AG09309 (cell line): ENCODE results near the gene LARGE2.
A peak's percentile ranks its signal among the peaks of the same experiment; 100 is the strongest.

ENCODE experiments used
- DNase-seq: peaks from one replicate; pipeline ENCODE4 v3.0.0-alpha.2; 2010; ENCODE audit warnings: low read depth
- H3K4me3 ChIP-seq: 2 replicates; pipeline ENCODE4 v1.5.1; 2011; ENCODE audit warnings: mild to moderate bottlenecking, low read depth, low read length, moderate library complexity; ENCODE audit not compliant: control insufficient read depth
- TF ChIP-seq, protein P1 (sequence below): IDR thresholded peaks from 2 replicates; pipeline ENCODE4 v1.5.1; 2011; ENCODE audit warnings: mild to moderate bottlenecking, low read depth, low read length, inconsistent platforms; ENCODE audit not compliant: insufficient read depth, control insufficient read depth; ENCODE audit errors: missing control alignments

LARGE2 gene

GRCh38 chr11:45917286-45917622, 5.2 kb upstream of the LARGE2 start:
- no peak for DNase-seq
- TF ChIP-seq, protein P1, sequence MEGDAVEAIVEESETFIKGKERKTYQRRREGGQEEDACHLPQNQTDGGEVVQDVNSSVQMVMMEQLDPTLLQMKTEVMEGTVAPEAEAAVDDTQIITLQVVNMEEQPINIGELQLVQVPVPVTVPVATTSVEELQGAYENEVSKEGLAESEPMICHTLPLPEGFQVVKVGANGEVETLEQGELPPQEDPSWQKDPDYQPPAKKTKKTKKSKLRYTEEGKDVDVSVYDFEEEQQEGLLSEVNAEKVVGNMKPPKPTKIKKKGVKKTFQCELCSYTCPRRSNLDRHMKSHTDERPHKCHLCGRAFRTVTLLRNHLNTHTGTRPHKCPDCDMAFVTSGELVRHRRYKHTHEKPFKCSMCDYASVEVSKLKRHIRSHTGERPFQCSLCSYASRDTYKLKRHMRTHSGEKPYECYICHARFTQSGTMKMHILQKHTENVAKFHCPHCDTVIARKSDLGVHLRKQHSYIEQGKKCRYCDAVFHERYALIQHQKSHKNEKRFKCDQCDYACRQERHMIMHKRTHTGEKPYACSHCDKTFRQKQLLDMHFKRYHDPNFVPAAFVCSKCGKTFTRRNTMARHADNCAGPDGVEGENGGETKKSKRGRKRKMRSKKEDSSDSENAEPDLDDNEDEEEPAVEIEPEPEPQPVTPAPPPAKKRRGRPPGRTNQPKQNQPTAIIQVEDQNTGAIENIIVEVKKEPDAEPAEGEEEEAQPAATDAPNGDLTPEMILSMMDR = no peak
- peak overlapping the region; percentile 90 for H3K4me3 ChIP-seq

DNA sequence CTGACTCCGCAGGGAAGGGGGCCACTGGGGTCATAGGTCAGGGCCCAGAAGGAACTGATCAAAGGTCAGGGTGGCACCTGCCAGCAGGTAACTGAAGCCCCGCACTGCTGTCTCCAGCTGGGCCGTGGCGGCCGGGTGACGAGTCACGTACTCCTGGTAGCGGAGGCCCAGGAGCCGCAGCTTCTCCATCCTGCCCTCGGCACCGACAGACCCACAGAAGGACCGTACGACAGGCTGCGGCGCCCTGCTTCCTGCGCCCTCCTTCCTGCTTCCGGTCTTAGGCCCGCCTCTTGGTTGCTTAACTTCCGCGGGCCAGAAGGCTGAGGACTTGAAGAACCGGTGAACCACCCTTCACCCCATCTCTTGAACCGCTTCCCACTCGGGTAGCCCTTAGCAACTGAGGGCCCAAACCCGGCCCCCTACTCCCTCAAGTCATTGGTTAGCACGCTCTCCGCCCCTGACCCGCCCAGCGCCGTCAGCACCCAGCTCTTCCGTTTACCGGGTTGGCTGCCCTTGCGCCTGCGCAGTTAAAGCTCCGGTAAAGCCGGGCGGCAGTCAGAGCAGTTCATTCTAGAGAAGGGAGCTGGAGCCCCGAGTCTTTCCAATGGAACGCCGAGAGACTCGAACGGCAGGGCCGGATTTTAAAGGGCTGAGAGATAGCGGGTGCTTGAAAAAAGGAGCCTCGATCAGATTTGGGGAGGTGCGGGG, 4.7 kb upstream of the LARGE2 start, which contains the start of gene PEX16:
TSS of gene PEX16 (minus strand) at position 255 of the 708 bp plus-strand sequence. CDS start at position 189, 66 bp downstream.
- H3K4me3 ChIP-seq = peak within 1 kb of the TSS; percentile 90
- TF ChIP-seq, protein P1 = no peak
- peak; percentile 99 for DNase-seq

- peak overlapping the region; percentile 90 for H3K4me3 ChIP-seq
- peak; percentile 11 for DNase-seq
- TF ChIP-seq, protein P1 = no peak
These were observed 4.0 kb upstream of the LARGE2 start for GRCh38 chr11:45918331-45918941.

GRCh38 chr11:45918962-45919675, 3.3 kb upstream of the LARGE2 start:
- peak overlapping the region; percentile 90 for H3K4me3 ChIP-seq
- TF ChIP-seq, protein P1 = no peak
- DNase-seq = no peak

DNA sequence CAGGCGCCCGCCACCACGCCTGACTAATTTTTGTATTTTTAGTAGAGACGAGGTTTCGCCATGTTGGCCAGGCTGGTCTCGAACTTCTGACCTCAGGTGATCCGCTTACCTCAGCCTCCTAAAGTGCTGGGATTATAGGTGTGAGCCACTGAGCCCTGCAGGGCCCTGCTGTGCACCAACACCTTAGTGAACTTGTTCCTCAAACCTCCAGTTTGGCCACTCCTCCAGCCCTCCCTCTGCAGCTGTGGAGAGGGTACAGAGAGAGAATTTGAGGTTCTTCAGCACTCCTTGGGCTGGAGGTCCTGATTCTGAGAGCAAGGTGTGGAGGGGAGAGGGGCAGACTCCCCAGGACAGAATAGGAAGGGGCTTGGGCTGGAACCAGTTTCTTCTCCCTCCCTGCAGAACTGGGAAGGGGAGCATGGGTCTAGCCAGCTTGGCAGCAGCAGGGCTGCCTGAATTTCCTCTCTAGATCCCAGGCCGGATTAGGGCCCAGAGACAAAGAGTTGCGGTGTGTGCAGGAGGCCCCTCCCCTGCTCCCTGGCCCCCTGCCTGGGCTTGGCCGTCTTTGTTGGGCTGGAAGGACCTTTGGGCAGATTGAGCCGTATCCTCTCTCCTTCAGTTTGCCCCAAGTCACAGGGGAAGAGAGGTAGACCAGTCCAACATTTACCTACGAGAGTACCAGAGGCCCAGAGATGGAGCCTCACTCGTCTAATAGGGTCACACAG, 2.5 kb upstream of the LARGE2 start:
- no peak for DNase-seq
- H3K4me3 ChIP-seq = no peak overlapping the region
- TF ChIP-seq, protein P1 = no peak
